ENCODE data around the gene EIF4H. TPM values are rescaled to one million over a fixed set of nuclear protein-coding genes. Genes with fewer than 3 reads are reported as not detected.
A peak's percentile ranks its signal among the peaks of the same experiment; 100 is the strongest.

Gene EIF4H
- total RNA-seq, 1 experiment from 2014 or later: 384 TPM

GRCh38 chr7:74141705-74142104 is 32.5 kb upstream of the EIF4H start (continued):
- TF ChIP-seq ELF1 (IDR thresholded peaks at IDR 0.05; ENCODE audit: borderline replicate concordance, low read depth) (no peak), ATF3 (IDR thresholded peaks at IDR 0.05) (no peak)

- BruUV-seq (replicated peaks): no TSS peak
- ATAC-seq: no peak
- ChIA-PET POLR2A (no interaction called here), RAD21 (ENCODE audit: low non-redundant PET in 1 of 2, low total read pairs in 2 of 2, uncharacterized antibody in 2 of 2, unreplicated experiment in 2 of 2) (no interaction called here), CTCF (no interaction called here)
- H2AFZ ChIP-seq (ENCODE audit: low read depth, low read length, poor library complexity, severe bottlenecking): no peak overlapping the region
- H3K27ac ChIP-seq (ENCODE audit: low read depth, low read length): no peak overlapping the region
- H4K20me1 ChIP-seq (ENCODE audit: insufficient read depth): no peaks in the 10 kb centered on the region
- TF ChIP-seq JUND (IDR thresholded peaks at IDR 0.05): no peak
- H3K9me3 ChIP-seq (ENCODE audit: control insufficient read depth in 1 of 2, insufficient read depth in 1 of 2, low read depth in 1 of 2, low read length in 2 of 2): no peaks in the 10 kb centered on the region
- H3K4me3 ChIP-seq (replicated peaks in 1 of 2; ENCODE audit: low read depth in 1 of 2, low read length in 2 of 2): no peak overlapping the region
- no peak overlapping the region for H3K4me2 ChIP-seq (ENCODE audit: low read length)
- peaks cover 13 to 32% of the 10 kb centered on the region in 2 experiments for H3K4me1 ChIP-seq (ENCODE audit: control insufficient read depth in 1 of 2, insufficient read depth in 2 of 2, low read length in 2 of 2)
- intact Hi-C loops (cut with micrococcal nuclease): no loop called here
- no peak overlapping the region for H3K9ac ChIP-seq (ENCODE audit: low read length)
- H3K27me3 ChIP-seq (ENCODE audit: insufficient read depth, low read length): no peaks in the 10 kb centered on the region
- no peaks in the 10 kb centered on the region for H3K79me2 ChIP-seq (ENCODE audit: insufficient read depth, low read length)
- H3K36me3 ChIP-seq (ENCODE audit: control insufficient read depth in 1 of 2, insufficient read depth in 2 of 2, low read length in 2 of 2): no peaks in the 10 kb centered on the region
- H3K9me2 ChIP-seq (ENCODE audit: insufficient read depth): no peaks in the 10 kb centered on the region
- no peak for DNase-seq (ENCODE audit: low read depth, low spot score)
These were observed 30.8 kb upstream of the EIF4H start for GRCh38 chr7:74143383-74143782.

GRCh38 chr7:74148491-74148890 is 25.7 kb upstream of the EIF4H start:
- ChIA-PET POLR2A (no interaction called here), CTCF (interaction anchor here (0.7 kb wide), 1 partner anchor 1324 kb away, joined by 3 read pairs; no protein-coding TSS in a partner anchor), RAD21 (ENCODE audit: low non-redundant PET in 1 of 2, low total read pairs in 2 of 2, uncharacterized antibody in 2 of 2, unreplicated experiment in 2 of 2) (no interaction called here)
- H3K79me2 ChIP-seq (ENCODE audit: insufficient read depth, low read length): no peaks in the 10 kb centered on the region
- peaks cover under 1 to 12% of the 10 kb centered on the region in 2 experiments; a peak in 3 of 4 replicates for H3K4me1 ChIP-seq (ENCODE audit: control insufficient read depth in 1 of 2, insufficient read depth in 2 of 2, low read length in 2 of 2)
- H3K4me3 ChIP-seq (replicated peaks in 1 of 2; ENCODE audit: low read depth in 1 of 2, low read length in 2 of 2): no peak overlapping the region
- no peaks in the 10 kb centered on the region for H3K9me2 ChIP-seq (ENCODE audit: insufficient read depth)
- H3K27ac ChIP-seq (ENCODE audit: low read depth, low read length): no peak overlapping the region
- intact Hi-C loops (cut with micrococcal nuclease): no loop called here
- H3K4me2 ChIP-seq (ENCODE audit: low read length): no peak overlapping the region
- no peaks in the 10 kb centered on the region for H4K20me1 ChIP-seq (ENCODE audit: insufficient read depth)
- no TSS peak for BruUV-seq (replicated peaks)
- no peaks in the 10 kb centered on the region for H3K27me3 ChIP-seq (ENCODE audit: insufficient read depth, low read length)
- DNase-seq (ENCODE audit: low read depth, low spot score) (no peak), ATAC-seq (no peak)
- no peak overlapping the region for H2AFZ ChIP-seq (ENCODE audit: low read depth, low read length, poor library complexity, severe bottlenecking)
- no peak overlapping the region for H3K9ac ChIP-seq (ENCODE audit: low read length)
- TF ChIP-seq TCF7L2 (IDR thresholded peaks at IDR 0.05; ENCODE audit: borderline replicate concordance, extremely low read depth, insufficient read depth, insufficient read length) (peak; percentile 69), CEBPB (IDR thresholded peaks at IDR 0.05; ENCODE audit: low read depth) (no peak)
- no peaks in the 10 kb centered on the region for H3K9me3 ChIP-seq (ENCODE audit: control insufficient read depth in 1 of 2, insufficient read depth in 1 of 2, low read depth in 1 of 2, low read length in 2 of 2)
- H3K36me3 ChIP-seq (ENCODE audit: control insufficient read depth in 1 of 2, insufficient read depth in 2 of 2, low read length in 2 of 2): no peaks in the 10 kb centered on the region

Data from HCT116 (cell line).